Activated naive CD4-positive, alpha-beta T cell treated with anti-CD3 and anti-CD28 coated beads for 36 hours (primary cell): ENCODE data around the gene SNAI3. TPM values are rescaled to one million over a fixed set of nuclear protein-coding genes. Genes with fewer than 3 reads are reported as not detected.

Source experiments
- CTCF ChIA-PET: fragments of 350-600 bp; sonication (Branson Sonifier 250); formaldehyde crosslinking; loops from one replicate; lab custom pipeline; 2021; ENCODE audit warnings: antibody characterized with exemption; lab: Charles Lee
- DNase-seq: peaks from one replicate; pipeline ENCODE4 v3.0.0-alpha.2; 2020
- H3K27ac Mint-ChIP-seq: one replicate; pipeline ENCODE4 v1.8.0; 2021; ENCODE audit warnings: mild to moderate bottlenecking, mixed read lengths
- H3K27me3 Mint-ChIP-seq: one replicate; pipeline ENCODE4 v1.8.0; 2021; ENCODE audit warnings: low read depth, mixed read lengths
- H3K36me3 Mint-ChIP-seq: one replicate; pipeline ENCODE4 v1.8.0; 2021; ENCODE audit warnings: low read depth, mixed read lengths
- H3K4me1 Mint-ChIP-seq: one replicate; pipeline ENCODE4 v1.8.0; 2021; ENCODE audit warnings: low read depth, mixed read lengths
- H3K4me3 Mint-ChIP-seq: one replicate; pipeline ENCODE4 v1.8.0; 2021; ENCODE audit warnings: mild to moderate bottlenecking, moderate library complexity, mixed read lengths
- H3K9me3 Mint-ChIP-seq: one replicate; pipeline ENCODE4 v1.8.0; 2021; ENCODE audit warnings: mixed read lengths
- intact Hi-C: fragments of 100-400 bp; cut with micrococcal nuclease; formaldehyde crosslinking; loops from one replicate; pipeline ENCODE4 v1.15.1; 2023
- total RNA-seq, 2 experiments: library from RNA; stranded (reverse); gene quantifications; one replicate each; pipeline ENCODE4 v1.2.3, GENCODE V29; 2021

SNAI3 gene
- total RNA-seq, 2 experiments from 2014 or later: 2.9 to 3.0 TPM

- Mint-ChIP-seq H3K9me3 (no peaks in the 10 kb centered on the region), H3K4me1 (peaks cover 21% of the 10 kb centered on the region), H3K27me3 (no peaks in the 10 kb centered on the region), H3K4me3 (no peak overlapping the region), H3K27ac (no peak overlapping the region), H3K36me3 (peaks cover 9% of the 10 kb centered on the region)
- DNase-seq: no peak
- intact Hi-C loops: no loop called here
- CTCF ChIA-PET: no interaction called here
These were observed 38.9 kb downstream of the SNAI3 start for GRCh38 chr16:88647178-88648070.

DNA sequence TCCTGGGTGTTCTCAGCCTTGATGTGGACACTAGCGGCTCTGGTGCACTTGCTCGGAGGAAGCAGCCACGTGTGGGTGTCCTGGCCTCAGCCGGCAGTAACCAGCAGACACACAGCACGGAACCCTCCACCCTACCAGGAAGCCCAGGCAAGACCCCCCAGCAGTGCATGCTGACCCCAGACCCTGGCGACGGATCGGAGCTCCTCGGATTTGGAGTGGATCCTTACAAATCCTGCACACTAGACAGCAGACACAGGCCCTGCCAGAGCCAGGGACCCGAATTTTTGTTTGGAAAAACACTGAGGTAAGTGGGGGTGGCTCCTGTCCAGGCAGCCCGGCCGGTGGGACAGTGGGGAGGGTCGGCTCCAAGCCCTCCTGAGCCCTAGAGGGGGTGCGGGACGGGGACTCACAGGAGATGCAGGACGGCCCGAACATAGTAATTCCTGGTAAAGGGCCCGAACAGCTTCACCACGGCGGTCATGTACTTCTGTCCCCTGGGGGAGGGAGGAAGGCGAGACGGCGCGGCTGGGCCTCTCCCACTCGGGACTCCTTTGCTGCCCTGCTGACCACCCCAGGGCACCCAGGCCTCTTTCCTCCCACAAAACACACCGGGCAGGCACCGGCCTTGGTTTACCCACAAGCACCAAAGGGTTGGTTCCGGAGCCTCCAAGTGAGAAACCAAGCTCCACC is 39.8 kb downstream of the SNAI3 start:
- Mint-ChIP-seq H3K4me1 (peaks cover 15% of the 10 kb centered on the region), H3K27ac (no peak overlapping the region), H3K27me3 (no peaks in the 10 kb centered on the region), H3K4me3 (no peak overlapping the region), H3K9me3 (no peaks in the 10 kb centered on the region), H3K36me3 (peaks cover 9% of the 10 kb centered on the region)
- CTCF ChIA-PET: no interaction called here
- intact Hi-C loops: no loop called here
- no peak for DNase-seq

GRCh38 chr16:88645941-88646340 is 40.4 kb downstream of the SNAI3 start:
- CTCF ChIA-PET: no interaction called here
- no peaks in the 10 kb centered on the region for H3K9me3 Mint-ChIP-seq
- peaks cover 9% of the 10 kb centered on the region for H3K36me3 Mint-ChIP-seq
- DNase-seq: no peak
- H3K27ac Mint-ChIP-seq: no peak overlapping the region
- intact Hi-C loops: no loop called here
- peaks cover 15% of the 10 kb centered on the region for H3K4me1 Mint-ChIP-seq
- no peaks in the 10 kb centered on the region for H3K27me3 Mint-ChIP-seq
- no peak overlapping the region for H3K4me3 Mint-ChIP-seq

DNA sequence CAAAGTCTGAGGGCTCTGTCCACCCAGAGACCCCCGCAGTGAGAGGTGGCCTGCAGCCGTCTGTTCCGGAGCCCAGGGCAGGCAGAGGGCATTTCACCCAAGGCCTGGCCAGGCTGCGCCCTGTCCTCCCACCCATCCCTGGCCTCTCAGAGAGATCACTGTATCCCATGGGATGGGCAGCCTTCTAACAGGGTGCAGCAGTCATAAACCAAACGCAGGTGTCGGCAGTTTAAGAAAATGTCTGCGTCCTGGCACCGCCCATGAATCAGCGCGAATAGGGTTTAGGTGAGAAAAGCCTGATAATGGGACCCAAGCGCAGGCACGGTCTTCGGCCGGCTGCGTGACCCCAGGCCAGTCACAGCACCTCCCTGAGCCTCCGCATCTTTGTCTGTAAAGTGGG is 40.9 kb downstream of the SNAI3 start:
- Mint-ChIP-seq H3K4me1 (peaks cover 15% of the 10 kb centered on the region), H3K36me3 (peaks cover 9% of the 10 kb centered on the region), H3K4me3 (no peak overlapping the region), H3K27me3 (peaks cover 2% of the 10 kb centered on the region), H3K27ac (no peak overlapping the region), H3K9me3 (no peaks in the 10 kb centered on the region)
- no peak for DNase-seq
- CTCF ChIA-PET: no interaction called here
- intact Hi-C loops: no loop called here

GRCh38 chr16:88643644-88643932 is 42.7 kb downstream of the SNAI3 start:
- no peak overlapping the region for H3K4me3 Mint-ChIP-seq
- CTCF ChIA-PET: no interaction called here
- H3K27me3 Mint-ChIP-seq: peaks cover 8% of the 10 kb centered on the region
- DNase-seq: no peak
- peaks cover 1% of the 10 kb centered on the region for H3K36me3 Mint-ChIP-seq
- intact Hi-C loops: no loop called here
- no peaks in the 10 kb centered on the region for H3K9me3 Mint-ChIP-seq
- H3K4me1 Mint-ChIP-seq: peaks cover 13% of the 10 kb centered on the region
- H3K27ac Mint-ChIP-seq: no peak overlapping the region

DNA sequence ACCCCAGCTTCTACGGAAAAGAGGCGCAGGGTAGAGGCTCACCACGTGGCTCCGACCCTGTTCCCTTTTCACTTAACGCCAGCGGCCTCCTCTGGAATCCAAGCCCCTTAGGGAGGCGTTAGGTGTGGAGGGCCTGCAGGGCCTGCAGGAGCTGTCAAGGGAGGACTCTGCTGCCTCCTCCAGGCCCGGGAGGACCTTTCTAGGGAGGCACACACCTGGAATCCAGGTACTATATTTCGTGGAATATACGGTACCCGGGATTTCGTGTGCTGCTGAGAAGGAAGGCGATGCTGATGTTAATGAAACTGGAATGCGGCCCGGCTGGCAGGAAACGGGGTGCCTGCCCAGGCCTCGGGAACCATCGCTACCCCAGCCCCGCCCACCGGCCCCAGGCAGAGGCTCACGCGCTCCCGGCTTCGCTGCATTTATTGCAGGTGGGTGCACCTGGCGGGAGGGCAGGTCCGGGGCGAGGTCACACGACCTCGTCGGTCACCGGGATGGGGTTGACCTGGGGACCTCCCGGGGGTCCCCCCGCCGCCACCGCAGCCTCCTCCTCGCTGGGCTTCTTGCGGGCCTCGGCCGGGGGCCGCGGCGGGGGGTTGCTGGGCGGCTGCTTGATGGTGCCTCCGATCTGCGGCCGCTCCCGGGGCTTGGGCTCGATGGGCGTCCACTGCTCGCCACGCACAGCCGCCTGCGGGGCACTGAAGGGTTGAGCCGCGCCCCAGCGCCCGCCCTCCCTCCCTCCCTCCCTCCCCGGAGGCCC is 43.2 kb downstream of the SNAI3 start:
- CTCF ChIA-PET: no interaction called here
- Mint-ChIP-seq H3K9me3 (no peaks in the 10 kb centered on the region), H3K4me3 (no peak overlapping the region), H3K4me1 (peaks cover 18% of the 10 kb centered on the region), H3K36me3 (peaks cover 1% of the 10 kb centered on the region), H3K27me3 (peaks cover 10% of the 10 kb centered on the region), H3K27ac (no peak overlapping the region)
- intact Hi-C loops: no loop called here
- DNase-seq: no peak

DNA sequence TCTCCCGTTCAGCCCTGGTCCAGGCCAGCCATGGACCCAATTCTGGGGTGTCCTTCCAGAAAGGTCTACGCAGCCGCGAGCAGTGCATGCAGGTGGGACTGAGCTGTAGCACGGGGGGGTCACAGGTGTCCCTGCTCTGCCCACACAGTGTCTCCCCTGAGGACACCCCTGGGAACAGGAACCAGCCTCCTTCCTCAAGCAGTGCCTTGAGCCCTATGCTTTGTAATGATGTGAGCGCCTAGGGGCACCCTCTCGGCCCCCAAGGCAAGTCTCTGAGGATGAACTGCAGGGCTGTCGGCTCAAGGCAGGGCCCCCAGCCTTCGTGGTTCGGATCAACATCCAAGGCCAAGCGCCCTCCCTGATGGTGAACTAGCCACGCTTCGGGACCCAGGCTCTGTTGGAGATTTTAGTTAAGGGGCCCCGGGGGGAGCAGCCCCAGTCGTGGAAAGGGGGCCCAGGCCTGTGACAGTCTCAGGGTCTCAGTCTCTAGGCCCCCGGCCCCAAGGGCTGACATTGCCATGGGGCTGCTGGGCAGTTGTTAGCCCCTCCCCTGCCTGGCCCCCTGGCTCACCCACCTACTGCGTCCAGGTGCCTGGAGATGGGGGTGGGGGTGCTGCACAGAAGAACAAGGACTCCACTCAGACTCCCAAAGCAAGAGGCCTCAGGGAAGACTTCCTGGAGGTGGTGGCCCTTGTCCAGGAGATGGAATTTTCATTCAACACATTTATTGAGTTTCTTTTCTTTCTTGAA is 45.6 kb downstream of the SNAI3 start:
- peaks cover 1% of the 10 kb centered on the region for H3K36me3 Mint-ChIP-seq

GRCh38 chr16:88640039-88640495 is 46.2 kb downstream of the SNAI3 start:
- H3K4me3 Mint-ChIP-seq: no peak overlapping the region
- H3K36me3 Mint-ChIP-seq: peaks cover 1% of the 10 kb centered on the region
- no peak for DNase-seq
- intact Hi-C loops: no loop called here
- H3K4me1 Mint-ChIP-seq: peaks cover 36% of the 10 kb centered on the region
- H3K9me3 Mint-ChIP-seq: peaks cover 2% of the 10 kb centered on the region
- H3K27ac Mint-ChIP-seq: no peak overlapping the region
- peaks cover 27% of the 10 kb centered on the region for H3K27me3 Mint-ChIP-seq
- CTCF ChIA-PET: no interaction called here

More for the DNA sequence above, 45.6 kb downstream of the SNAI3 start:
- intact Hi-C loops: no loop called here
- peaks cover 24% of the 10 kb centered on the region for H3K27me3 Mint-ChIP-seq
- peaks cover 32% of the 10 kb centered on the region for H3K4me1 Mint-ChIP-seq
- H3K4me3 Mint-ChIP-seq: no peak overlapping the region
- no peak for DNase-seq
- CTCF ChIA-PET: no interaction called here
- no peak overlapping the region for H3K27ac Mint-ChIP-seq
- peaks cover 2% of the 10 kb centered on the region for H3K9me3 Mint-ChIP-seq

DNA sequence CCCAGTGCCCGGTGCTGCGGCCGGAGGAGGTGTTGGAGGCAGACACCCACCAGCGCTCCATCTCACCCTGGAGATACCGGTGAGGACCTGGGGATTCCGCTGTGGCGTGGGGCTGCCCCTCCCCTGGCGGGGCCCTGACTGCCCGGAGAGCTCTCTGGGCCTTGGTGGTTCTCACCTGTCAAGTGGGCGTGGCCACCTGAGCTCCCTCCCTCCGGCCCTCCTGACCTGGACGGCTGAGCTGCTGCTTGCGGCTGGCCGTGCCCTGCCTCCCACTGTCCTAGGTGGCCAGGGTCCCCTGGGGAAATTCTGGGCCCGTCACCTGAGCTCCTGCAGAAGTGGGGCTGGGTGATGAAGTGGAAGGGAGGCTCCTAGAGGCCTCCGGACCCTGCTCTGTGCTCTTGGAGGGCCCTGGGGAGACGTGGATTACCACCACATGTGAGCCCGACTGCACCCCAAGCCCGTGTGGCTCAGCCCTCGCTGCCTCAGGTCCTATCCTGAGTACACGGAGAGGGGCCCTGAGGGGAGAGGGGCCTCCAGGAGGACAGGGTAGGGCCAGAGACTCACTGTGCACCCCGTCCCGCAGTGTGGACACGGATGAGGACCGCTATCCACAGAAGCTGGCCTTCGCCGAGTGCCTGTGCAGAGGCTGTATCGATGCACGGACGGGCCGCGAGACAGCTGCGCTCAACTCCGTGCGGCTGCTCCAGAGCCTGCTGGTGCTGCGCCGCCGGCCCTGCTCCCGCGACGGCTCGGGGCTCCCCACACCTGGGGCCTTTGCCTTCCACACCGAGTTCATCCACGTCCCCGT is 46.9 kb downstream of the SNAI3 start:
- no peak for DNase-seq
- peaks cover 2% of the 10 kb centered on the region for H3K9me3 Mint-ChIP-seq
- no peak overlapping the region for H3K27ac Mint-ChIP-seq
- H3K4me3 Mint-ChIP-seq: no peak overlapping the region
- peaks cover 40% of the 10 kb centered on the region for H3K4me1 Mint-ChIP-seq
- H3K36me3 Mint-ChIP-seq: no peaks in the 10 kb centered on the region
- CTCF ChIA-PET: interaction anchor here (0.7 kb wide), 1 partner anchor 96 kb away, joined by 3 read pairs; no protein-coding TSS in a partner anchor
- peaks cover 27% of the 10 kb centered on the region for H3K27me3 Mint-ChIP-seq
- intact Hi-C loops: loop anchor here (5.0 kb wide), 1 partner anchor 63 kb away; no protein-coding TSS in a partner anchor

DNA sequence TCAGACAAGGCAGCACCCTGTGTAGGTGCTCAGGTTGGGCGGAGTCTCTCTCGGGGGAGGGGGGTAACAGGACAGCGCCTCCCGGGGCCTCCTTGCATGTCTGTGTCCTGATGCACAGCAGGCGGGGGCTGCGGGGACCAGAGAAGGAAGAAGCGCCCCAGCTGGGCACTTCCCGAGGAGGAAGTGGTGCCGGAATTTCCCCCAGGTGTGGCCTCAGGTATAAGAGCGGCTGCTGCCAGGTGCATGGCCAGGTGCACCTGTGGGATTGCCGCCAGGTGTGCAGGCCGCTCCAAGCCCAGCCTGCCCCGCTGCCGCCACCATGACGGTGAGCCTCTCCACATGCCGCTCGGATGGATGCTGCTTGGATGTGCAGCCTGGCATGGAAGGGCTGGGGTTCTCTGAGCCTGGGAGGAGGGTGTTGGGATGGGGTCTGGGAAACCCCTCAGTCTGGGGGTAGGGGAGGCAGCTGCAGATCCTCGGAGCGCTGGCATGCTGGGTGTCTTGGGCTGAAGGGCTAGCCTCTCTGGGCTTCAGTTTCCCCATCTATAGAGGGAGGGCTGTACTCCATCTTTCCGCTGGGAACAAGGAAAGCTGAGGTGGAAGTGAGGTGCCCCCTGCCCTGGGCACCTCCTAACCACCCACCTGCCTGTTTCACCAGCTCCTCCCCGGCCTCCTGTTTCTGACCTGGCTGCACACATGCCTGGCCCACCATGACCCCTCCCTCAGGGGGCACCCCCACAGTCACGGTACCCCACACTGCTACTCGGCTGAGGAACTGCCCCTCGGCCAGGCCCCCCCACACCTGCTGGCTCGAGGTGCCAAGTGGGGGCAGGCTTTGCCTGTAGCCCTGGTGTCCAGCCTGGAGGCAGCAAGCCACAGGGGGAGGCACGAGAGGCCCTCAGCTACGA is 47.7 kb downstream of the SNAI3 start, which contains the start of gene IL17C:
TSS of gene IL17C (plus strand) at position 250 of the 908 bp plus-strand sequence. CDS start at position 320, 70 bp downstream.
- Mint-ChIP-seq H3K36me3 (no peaks in the 10 kb centered on the region), H3K27me3 (peaks cover 27% of the 10 kb centered on the region), H3K27ac (no peak within 1 kb of the TSS), H3K9me3 (peaks cover 2% of the 10 kb centered on the region), H3K4me3 (no peak within 1 kb of the TSS), H3K4me1 (peaks cover 42% of the 10 kb centered on the region)
- no peak for DNase-seq
- CTCF ChIA-PET: interaction anchor here (0.7 kb wide), 1 partner anchor 97 kb away, joined by 3 read pairs; no protein-coding TSS in a partner anchor
- intact Hi-C loops: loop anchor here (5.0 kb wide), 1 partner anchor 64 kb away; no protein-coding TSS in a partner anchor
